ENCODE measurements around the gene NDUFAF3. TPM values are rescaled to one million over a fixed set of nuclear protein-coding genes. Genes with fewer than 3 reads are reported as not detected.

The NDUFAF3 gene
- total and polyA plus RNA-seq, 10 of the 15 experiments (the other 5 are each of a cell fraction or from before 2014, with no cell fraction given) = 25.4 to 228 (median 63.9) TPM

GRCh38 chr3:48993834-48994233 is 28.1 kb upstream of the NDUFAF3 start (continued):
- TF ChIP-seq USF2 (IDR thresholded peaks at IDR 0.05; ENCODE audit: borderline replicate concordance, low read depth, low read length) = no peak
- no peak for TF ChIP-seq E4F1 (IDR thresholded peaks at IDR 0.05; ENCODE audit: borderline replicate concordance, partially characterized antibody)

- RAD21 ChIA-PET (ENCODE audit: unreplicated experiment) = no interaction called here
- POLR2A ChIA-PET = no interaction called here
- Histone ChIP-seq H3K9ac (ENCODE audit: control insufficient read depth, insufficient read depth, low read length) (no peak overlapping the region), H2AFZ (ENCODE audit: control insufficient read depth, low read depth, low read length) (no peak overlapping the region), H3K27ac (ENCODE audit: control insufficient read depth, insufficient read depth) (no peak overlapping the region), H3K27me3 (replicated peaks in 1 of 2; ENCODE audit: control insufficient read depth in 2 of 2, insufficient read depth in 2 of 2, low read length in 1 of 2) (no peaks in the 10 kb centered on the region), H3K36me3 (ENCODE audit: control insufficient read depth in 2 of 2, insufficient read depth in 2 of 2, low read length in 1 of 2) (no peaks in the 10 kb centered on the region), H3K4me1 (ENCODE audit: control insufficient read depth, insufficient read depth, low read length) (peaks cover 3% of the 10 kb centered on the region), H3K9me3 (replicated peaks; ENCODE audit: control insufficient read depth, insufficient read depth, low read length) (no peaks in the 10 kb centered on the region), H3K4me2 (ENCODE audit: control insufficient read depth, insufficient read depth) (no peak overlapping the region), H3K79me2 (ENCODE audit: control insufficient read depth, insufficient read depth, low read length) (peaks cover under 1% of the 10 kb centered on the region), H4K20me1 (ENCODE audit: control insufficient read depth, insufficient read depth) (no peaks in the 10 kb centered on the region), H3K4me3 (no peak overlapping the region)
- DNase-seq (ENCODE audit: low read depth, low spot score) (no peak), ATAC-seq (no peak), FAIRE-seq (no peak)
- intact Hi-C loops (cut with micrococcal nuclease; ENCODE audit: unreplicated experiment) = no loop called here
- no peak for TF ChIP-seq MAX (IDR thresholded peaks at IDR 0.05; ENCODE audit: low read depth, low read length)
- 89% methylated on average over 8 of the region's 8 CpGs for WGBS (ENCODE audit: insufficient coverage, insufficient replicate concordance, low lambda C conversion rate, missing lambda C conversion rate)
- CTCF ChIA-PET = interaction anchor here (0.9 to 2.1 kb wide), 5 partner anchors 9 to 261 kb away, joined by 3 to 9 read pairs (median 6); partner anchors contain the start of gene WDR6
- no TSS peak for BruUV-seq (replicated peaks)
- SMC1A ChIA-PET (ENCODE audit: uncharacterized antibody, unreplicated experiment) = interaction anchor here (0.6 to 1.3 kb wide), 2 partner anchors 9 to 24 kb away, joined by 3 to 6 read pairs; no protein-coding TSS in a partner anchor
- in situ Hi-C loops (cut with MboI) = no loop called here
Observed at GRCh38 chr3:48996640-48997039, 25.3 kb upstream of the NDUFAF3 start.

All from GM12878 (cell line).